BLaER1 treated with 17β-estradiol and CSF1 and Interleukin-3, amounts not matched to agents 10 nM and 100 nM (cell line): ENCODE results near the gene ANXA1.

Source experiments
- H3K27ac ChIP-seq, 11 experiments: shearing (Covaris generic); formaldehyde crosslinking; 2 replicates each; pipeline ENCODE4 v1.8.1; 2022
- H3K27me3 ChIP-seq, 11 experiments: shearing (Covaris generic); formaldehyde crosslinking; 2 replicates each; pipeline ENCODE4 v1.8.1; 2022
- H3K36me3 ChIP-seq, 11 experiments: shearing (Covaris generic); formaldehyde crosslinking; 2 replicates each; pipeline ENCODE4 v1.8.1; 2022
- H3K4me1 ChIP-seq, 10 experiments: shearing (Covaris generic); formaldehyde crosslinking; 2 replicates each; pipeline ENCODE4 v1.8.1; 2022
- H3K4me2 ChIP-seq, 11 experiments: shearing (Covaris generic); formaldehyde crosslinking; 2 replicates each; pipeline ENCODE4 v1.8.1; 2022
- H3K4me3 ChIP-seq, 10 experiments: shearing (Covaris generic); formaldehyde crosslinking; 2 replicates each; pipeline ENCODE4 v1.8.1; 2022
- H3K9ac ChIP-seq, 11 experiments: shearing (Covaris generic); formaldehyde crosslinking; 2 replicates each; pipeline ENCODE4 v1.8.1; 2022
- H3K9me3 ChIP-seq, 11 experiments: shearing (Covaris generic); formaldehyde crosslinking; replicated peaks in 1 of 11; 2 replicates each; pipeline ENCODE4 v1.8.1; 2022
- H4K20me1 ChIP-seq, 11 experiments: shearing (Covaris generic); formaldehyde crosslinking; 2 replicates each; pipeline ENCODE4 v1.8.1; 2022
- Cebpa-rat ChIP-seq, 11 experiments: shearing (Covaris generic); IDR thresholded peaks; 2 replicates each; pipeline ENCODE4 v1.8.1; 2022

The ANXA1 gene

DNA sequence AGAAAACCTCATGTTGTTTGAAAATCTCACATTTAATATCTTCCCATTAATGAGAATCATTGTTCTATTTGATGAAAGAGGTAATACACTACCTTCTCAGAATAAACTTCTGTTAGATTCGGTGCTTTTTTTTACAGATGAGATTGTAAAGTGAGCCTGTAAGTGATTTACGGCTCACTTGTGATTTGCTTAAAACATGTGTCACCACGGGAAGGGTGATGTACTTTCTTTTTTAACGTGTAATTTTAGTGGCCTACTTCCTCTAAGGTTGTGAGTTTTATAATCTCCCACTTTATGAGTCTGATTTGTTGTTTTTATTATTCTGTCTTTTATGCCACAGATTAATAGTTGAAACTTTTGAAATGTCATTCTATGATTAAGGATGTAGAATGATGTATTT, 15.9 kb downstream of the ANXA1 start:
- Histone ChIP-seq H3K4me3 (no peak overlapping the region), H4K20me1 (peaks cover 0 to 29% (median 0%) of the 10 kb centered on the region in 11 experiments; a peak in 4 of 22 replicates), H3K4me2 (no peak overlapping the region), H3K9ac (no peak overlapping the region), H3K27me3 (no peaks in the 10 kb centered on the region), H3K9me3 (no peaks in the 10 kb centered on the region), H3K27ac (no peak overlapping the region), H3K4me1 (no peaks in the 10 kb centered on the region), H3K36me3 (peaks cover 0 to 95% (median 65%) of the 10 kb centered on the region in 11 experiments; a peak in 12 of 22 replicates)
- TF ChIP-seq Cebpa-rat (IDR thresholded peaks at IDR 0.05), result no peak

GRCh38 chr9:73168298-73168934, 16.8 kb downstream of the ANXA1 start:
- H3K4me2 ChIP-seq, result no peak overlapping the region
- peaks cover 0 to 87% (median 57%) of the 10 kb centered on the region in 11 experiments; a peak in 12 of 22 replicates for H3K36me3 ChIP-seq
- no peak overlapping the region for H3K9ac ChIP-seq
- no peaks in the 10 kb centered on the region for H3K27me3 ChIP-seq
- no peaks in the 10 kb centered on the region for H3K9me3 ChIP-seq
- no peak for TF ChIP-seq Cebpa-rat (IDR thresholded peaks at IDR 0.05)
- no peak overlapping the region for H3K4me3 ChIP-seq
- peaks cover 0 to 28% (median 0%) of the 10 kb centered on the region in 11 experiments; a peak in 4 of 22 replicates for H4K20me1 ChIP-seq
- H3K27ac ChIP-seq, result no peak overlapping the region
- no peaks in the 10 kb centered on the region for H3K4me1 ChIP-seq

- Histone ChIP-seq H4K20me1 (peaks cover 0 to 23% (median 0%) of the 10 kb centered on the region in 11 experiments; a peak in 4 of 22 replicates), H3K9me3 (no peaks in the 10 kb centered on the region), H3K27ac (no peak overlapping the region), H3K4me1 (no peaks in the 10 kb centered on the region), H3K4me2 (no peak overlapping the region), H3K27me3 (no peaks in the 10 kb centered on the region), H3K4me3 (no peak overlapping the region), H3K36me3 (peaks cover 0 to 68% (median 39%) of the 10 kb centered on the region in 11 experiments; a peak in 12 of 22 replicates), H3K9ac (no peak overlapping the region)
- TF ChIP-seq Cebpa-rat (IDR thresholded peaks at IDR 0.05), result no peak
These were observed 18.7 kb downstream of the ANXA1 start for GRCh38 chr9:73170185-73170957.

- H3K4me3 ChIP-seq, result no peak overlapping the region
- no peak overlapping the region for H3K4me2 ChIP-seq
- H3K36me3 ChIP-seq, result peaks cover 0 to 43% (median 14%) of the 10 kb centered on the region in 11 experiments; a peak in 10 of 22 replicates
- no peak for TF ChIP-seq Cebpa-rat (IDR thresholded peaks at IDR 0.05)
- H3K27ac ChIP-seq, result no peak overlapping the region
- peaks cover 0 to 8% (median 0%) of the 10 kb centered on the region in 11 experiments; a peak in 2 of 22 replicates for H4K20me1 ChIP-seq
- H3K9ac ChIP-seq, result no peak overlapping the region
- H3K9me3 ChIP-seq, result no peaks in the 10 kb centered on the region
- H3K27me3 ChIP-seq, result no peaks in the 10 kb centered on the region
- H3K4me1 ChIP-seq, result no peaks in the 10 kb centered on the region
These were observed 21.2 kb downstream of the ANXA1 start for GRCh38 chr9:73172901-73173215.

GRCh38 chr9:73173557-73174329, 22.1 kb downstream of the ANXA1 start:
- no peak overlapping the region for H3K27ac ChIP-seq
- no peaks in the 10 kb centered on the region for H3K9me3 ChIP-seq
- no peak overlapping the region for H3K9ac ChIP-seq
- H3K36me3 ChIP-seq, result peaks cover 0 to 34% (median 6%) of the 10 kb centered on the region in 11 experiments; a peak in 10 of 22 replicates
- no peaks in the 10 kb centered on the region for H3K4me1 ChIP-seq
- TF ChIP-seq Cebpa-rat (IDR thresholded peaks at IDR 0.05), result no peak
- H3K4me3 ChIP-seq, result no peak overlapping the region
- no peak overlapping the region for H3K4me2 ChIP-seq
- H3K27me3 ChIP-seq, result no peaks in the 10 kb centered on the region
- peaks cover 0 to 8% (median 0%) of the 10 kb centered on the region in 11 experiments; a peak in 2 of 22 replicates for H4K20me1 ChIP-seq

DNA sequence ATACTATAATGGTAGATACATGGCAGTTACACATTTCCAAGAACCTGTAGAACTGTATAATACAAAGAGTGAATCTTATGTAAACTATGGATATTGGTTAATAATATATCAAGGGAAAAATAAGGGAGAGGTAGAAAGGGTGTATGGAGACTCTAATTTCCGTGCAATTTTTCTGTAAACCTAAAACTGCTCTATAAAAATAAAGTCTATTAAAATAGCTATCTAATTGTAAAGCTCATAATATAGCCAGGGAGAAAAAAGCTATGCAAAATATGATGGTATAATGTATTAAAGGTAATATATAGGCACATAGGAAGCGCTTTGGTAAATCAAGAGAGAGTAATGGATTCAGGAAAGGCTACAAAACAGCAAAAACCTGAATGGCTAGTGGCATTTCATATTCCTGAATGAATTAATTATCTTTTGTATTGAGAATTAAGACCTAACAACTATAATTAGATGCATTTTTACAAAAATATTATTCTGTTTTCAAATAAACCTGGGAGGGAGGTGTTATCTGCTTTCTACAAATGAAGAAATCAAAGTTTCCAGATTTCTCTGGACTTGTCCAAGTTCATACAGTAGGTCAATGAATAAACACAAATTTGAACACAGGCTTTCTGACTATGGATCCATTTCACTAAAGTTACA, 22.8 kb downstream of the ANXA1 start:
- H3K27ac ChIP-seq, result no peak overlapping the region
- no peaks in the 10 kb centered on the region for H3K9me3 ChIP-seq
- H3K4me2 ChIP-seq, result no peak overlapping the region
- H3K9ac ChIP-seq, result no peak overlapping the region
- no peaks in the 10 kb centered on the region for H3K27me3 ChIP-seq
- no peak overlapping the region for H3K4me3 ChIP-seq
- H4K20me1 ChIP-seq, result peaks cover 0 to 8% (median 0%) of the 10 kb centered on the region in 11 experiments; a peak in 1 of 22 replicates
- peaks cover 0 to 27% (median 0%) of the 10 kb centered on the region in 11 experiments; a peak in 9 of 22 replicates for H3K36me3 ChIP-seq
- no peak for TF ChIP-seq Cebpa-rat (IDR thresholded peaks at IDR 0.05)
- peaks cover 3 to 5% (median 4%) of the 10 kb centered on the region in 10 experiments for H3K4me1 ChIP-seq

GRCh38 chr9:73176450-73176875, 24.8 kb downstream of the ANXA1 start:
- no peak for TF ChIP-seq Cebpa-rat (IDR thresholded peaks at IDR 0.05)
- H4K20me1 ChIP-seq, result peaks cover 0 to 8% (median 0%) of the 10 kb centered on the region in 11 experiments; a peak in 1 of 22 replicates
- H3K9ac ChIP-seq, result no peak overlapping the region
- peaks cover 0 to 7% (median 0%) of the 10 kb centered on the region in 11 experiments; a peak in 2 of 22 replicates for H3K36me3 ChIP-seq
- no peak overlapping the region for H3K27ac ChIP-seq
- no peaks in the 10 kb centered on the region for H3K27me3 ChIP-seq
- peaks cover 9 to 21% (median 18%) of the 10 kb centered on the region in 10 experiments for H3K4me1 ChIP-seq
- H3K4me3 ChIP-seq, result no peak overlapping the region
- no peaks in the 10 kb centered on the region for H3K9me3 ChIP-seq
- H3K4me2 ChIP-seq, result no peak overlapping the region

DNA sequence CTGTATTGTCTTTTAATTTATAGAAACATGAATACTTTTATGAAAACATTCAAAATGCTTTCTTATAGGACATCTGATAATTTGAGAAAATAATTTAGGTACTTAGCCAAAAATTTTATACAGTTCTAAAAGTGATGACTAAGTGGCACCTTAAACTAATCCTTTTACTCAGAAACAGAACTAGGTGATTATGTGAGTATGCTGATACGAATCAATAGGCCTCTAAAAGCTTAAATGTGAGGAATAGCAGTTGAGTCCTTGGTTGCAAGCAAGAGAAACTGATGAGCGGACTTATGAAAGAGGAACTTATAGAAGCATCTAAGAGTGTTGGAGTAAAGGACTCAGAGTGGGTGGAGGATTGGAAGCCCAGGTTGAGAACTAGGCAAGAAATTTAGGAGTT, 26.4 kb downstream of the ANXA1 start:
- H3K27ac ChIP-seq, result no peak overlapping the region
- H3K4me3 ChIP-seq, result no peak overlapping the region
- no peaks in the 10 kb centered on the region for H3K27me3 ChIP-seq
- H3K4me1 ChIP-seq, result peaks cover 9 to 21% (median 18%) of the 10 kb centered on the region in 10 experiments
- no peaks in the 10 kb centered on the region for H3K36me3 ChIP-seq
- H3K9ac ChIP-seq, result no peak overlapping the region
- H3K9me3 ChIP-seq, result no peaks in the 10 kb centered on the region
- no peak for TF ChIP-seq Cebpa-rat (IDR thresholded peaks at IDR 0.05)
- 0 out of 22 replicates have a peak overlapping the region, but pooled peaks of 1 of the 11 experiments have one; percentile 5 for H3K4me2 ChIP-seq
- no peaks in the 10 kb centered on the region for H4K20me1 ChIP-seq
